ENCODE results near the gene SH2D4B. TPM values are rescaled to one million over a fixed set of nuclear protein-coding genes. Genes with fewer than 3 reads are reported as not detected.

Gene SH2D4B
- total RNA-seq, 1 experiment from 2014 or later = 0.07 TPM

DNA sequence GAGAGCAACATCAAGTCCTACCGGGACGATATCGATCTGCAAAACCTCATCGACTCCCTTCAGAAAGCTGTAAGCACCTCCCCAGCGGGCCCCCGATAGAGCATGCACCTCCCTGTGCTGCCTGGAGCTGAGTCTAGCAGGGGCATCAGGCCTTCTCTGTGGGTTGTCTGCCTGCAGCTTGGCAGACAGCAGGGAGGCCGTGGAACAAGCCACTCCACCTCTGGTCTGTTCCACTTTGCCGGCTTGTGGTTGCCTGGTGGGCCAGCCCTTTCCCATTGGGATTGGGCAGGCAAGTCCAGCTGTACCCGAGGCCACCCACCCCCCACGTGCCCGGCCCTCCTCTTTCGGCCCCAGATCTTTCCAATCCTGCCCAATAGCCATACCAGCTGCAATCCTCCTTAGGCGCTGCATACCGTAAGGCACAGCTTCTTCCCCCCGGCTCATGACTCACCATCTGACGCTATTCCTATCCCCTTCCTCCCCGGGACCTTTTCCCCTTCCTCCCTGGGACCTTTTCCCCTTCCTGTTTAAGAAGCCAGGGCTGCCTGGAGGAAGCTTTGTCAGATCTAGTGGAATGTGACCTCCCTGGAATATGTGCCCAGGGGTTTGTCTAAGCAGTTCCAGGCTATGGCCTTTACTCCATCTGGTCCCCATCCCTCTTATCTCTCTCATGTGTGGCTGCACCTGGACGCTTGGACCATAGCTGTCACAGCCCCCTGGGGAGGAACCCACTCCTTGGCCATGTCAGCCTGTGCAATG lies 28.1 kb upstream of the SH2D4B start:
- H3K9me2 ChIP-seq (replicated peaks; ENCODE audit: insufficient read depth, low read length) = no peaks in the 10 kb centered on the region
- H2AFZ ChIP-seq (ENCODE audit: low read length) = no peak overlapping the region
- no peaks in the 10 kb centered on the region for H3K36me3 ChIP-seq (ENCODE audit: insufficient read depth, low read length)
- H3K79me2 ChIP-seq (ENCODE audit: low read length) = no peaks in the 10 kb centered on the region
- H3K27ac ChIP-seq (ENCODE audit: low read length) = no peak overlapping the region
- no peak overlapping the region for H3K4me3 ChIP-seq (ENCODE audit: low read length)
- no peaks in the 10 kb centered on the region for H4K20me1 ChIP-seq (ENCODE audit: insufficient read depth, low read depth, low read length)
- DNase-seq = no peak
- no peaks in the 10 kb centered on the region for H3K9me3 ChIP-seq (ENCODE audit: low read length)
- H3K27me3 ChIP-seq (ENCODE audit: low read length) = no peaks in the 10 kb centered on the region
- H3K4me2 ChIP-seq (ENCODE audit: low read depth, low read length, poor library complexity, severe bottlenecking) = no peak overlapping the region
- H3K4me1 ChIP-seq (ENCODE audit: low read length) = no peaks in the 10 kb centered on the region
- no peak overlapping the region for H3K9ac ChIP-seq (ENCODE audit: low read length)

GRCh38 chr10:80512031-80512526 lies 25.6 kb upstream of the SH2D4B start:
- H3K4me2 ChIP-seq (ENCODE audit: low read depth, low read length, poor library complexity, severe bottlenecking) = no peak overlapping the region
- no peaks in the 10 kb centered on the region for H3K4me1 ChIP-seq (ENCODE audit: low read length)
- no peaks in the 10 kb centered on the region for H3K9me3 ChIP-seq (ENCODE audit: low read length)
- H3K9me2 ChIP-seq (replicated peaks; ENCODE audit: insufficient read depth, low read length) = no peaks in the 10 kb centered on the region
- no peak for DNase-seq
- no peak overlapping the region for H3K4me3 ChIP-seq (ENCODE audit: low read length)
- H3K79me2 ChIP-seq (ENCODE audit: low read length) = no peaks in the 10 kb centered on the region
- no peaks in the 10 kb centered on the region for H3K27me3 ChIP-seq (ENCODE audit: low read length)
- no peak overlapping the region for H3K27ac ChIP-seq (ENCODE audit: low read length)
- H3K9ac ChIP-seq (ENCODE audit: low read length) = no peak overlapping the region
- no peak overlapping the region for H2AFZ ChIP-seq (ENCODE audit: low read length)
- no peaks in the 10 kb centered on the region for H4K20me1 ChIP-seq (ENCODE audit: insufficient read depth, low read depth, low read length)
- no peaks in the 10 kb centered on the region for H3K36me3 ChIP-seq (ENCODE audit: insufficient read depth, low read length)

DNA sequence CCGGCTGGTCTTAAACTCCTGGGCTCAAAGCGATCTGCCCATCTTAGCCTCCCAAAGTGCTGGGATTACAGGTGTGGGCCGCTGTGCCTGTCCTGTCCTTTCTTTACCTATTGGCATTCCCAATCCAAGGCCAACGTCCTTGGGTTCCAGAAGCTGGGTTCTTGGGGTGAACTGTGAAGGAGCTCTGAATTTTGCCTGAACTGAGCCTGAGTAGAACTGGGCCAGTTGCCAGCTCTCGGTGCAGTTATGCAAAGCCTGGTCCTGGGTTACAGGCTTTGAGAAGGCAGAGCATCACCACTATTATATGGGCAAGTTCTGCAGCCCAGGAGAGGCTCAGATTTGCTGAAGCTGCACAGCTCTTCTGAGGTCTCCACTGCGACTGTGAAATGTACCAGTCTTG lies 24.6 kb upstream of the SH2D4B start:
- no peaks in the 10 kb centered on the region for H4K20me1 ChIP-seq (ENCODE audit: insufficient read depth, low read depth, low read length)
- H3K9me3 ChIP-seq (ENCODE audit: low read length) = no peaks in the 10 kb centered on the region
- no peak overlapping the region for H2AFZ ChIP-seq (ENCODE audit: low read length)
- H3K4me1 ChIP-seq (ENCODE audit: low read length) = no peaks in the 10 kb centered on the region
- no peaks in the 10 kb centered on the region for H3K27me3 ChIP-seq (ENCODE audit: low read length)
- no peaks in the 10 kb centered on the region for H3K79me2 ChIP-seq (ENCODE audit: low read length)
- no peaks in the 10 kb centered on the region for H3K9me2 ChIP-seq (replicated peaks; ENCODE audit: insufficient read depth, low read length)
- H3K9ac ChIP-seq (ENCODE audit: low read length) = no peak overlapping the region
- H3K36me3 ChIP-seq (ENCODE audit: insufficient read depth, low read length) = no peaks in the 10 kb centered on the region
- no peak for DNase-seq
- no peak overlapping the region for H3K4me3 ChIP-seq (ENCODE audit: low read length)
- no peak overlapping the region for H3K4me2 ChIP-seq (ENCODE audit: low read depth, low read length, poor library complexity, severe bottlenecking)
- H3K27ac ChIP-seq (ENCODE audit: low read length) = no peak overlapping the region

DNA sequence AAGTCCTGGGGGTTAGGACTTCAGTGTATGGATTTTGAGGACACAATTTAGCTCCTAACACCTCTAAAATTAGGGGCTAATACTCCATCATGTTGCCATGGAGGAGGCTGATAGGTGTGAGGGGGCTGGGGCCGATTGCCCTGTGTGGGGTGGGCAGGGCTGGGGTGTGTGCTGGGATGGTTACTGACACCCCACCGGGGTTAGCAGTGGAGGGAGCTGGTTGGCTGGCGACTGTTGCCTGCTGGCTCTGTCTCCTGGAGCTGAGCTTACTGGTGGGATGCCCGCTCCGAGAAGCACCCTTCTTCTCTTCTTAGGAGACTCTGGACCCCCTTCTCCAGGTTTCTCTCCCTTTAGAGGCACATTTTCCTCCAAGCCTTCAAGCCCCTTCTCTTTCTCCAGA lies 22.2 kb upstream of the SH2D4B start:
- DNase-seq = no peak
- no peak overlapping the region for H3K9ac ChIP-seq (ENCODE audit: low read length)
- H3K9me3 ChIP-seq (ENCODE audit: low read length) = no peaks in the 10 kb centered on the region
- H3K4me1 ChIP-seq (ENCODE audit: low read length) = no peaks in the 10 kb centered on the region
- no peak overlapping the region for H3K4me2 ChIP-seq (ENCODE audit: low read depth, low read length, poor library complexity, severe bottlenecking)
- no peak overlapping the region for H2AFZ ChIP-seq (ENCODE audit: low read length)
- H3K27me3 ChIP-seq (ENCODE audit: low read length) = no peaks in the 10 kb centered on the region
- no peak overlapping the region for H3K4me3 ChIP-seq (ENCODE audit: low read length)
- no peaks in the 10 kb centered on the region for H3K36me3 ChIP-seq (ENCODE audit: insufficient read depth, low read length)
- no peaks in the 10 kb centered on the region for H3K9me2 ChIP-seq (replicated peaks; ENCODE audit: insufficient read depth, low read length)
- H3K27ac ChIP-seq (ENCODE audit: low read length) = no peak overlapping the region
- H3K79me2 ChIP-seq (ENCODE audit: low read length) = no peaks in the 10 kb centered on the region
- H4K20me1 ChIP-seq (ENCODE audit: insufficient read depth, low read depth, low read length) = no peaks in the 10 kb centered on the region

DNA sequence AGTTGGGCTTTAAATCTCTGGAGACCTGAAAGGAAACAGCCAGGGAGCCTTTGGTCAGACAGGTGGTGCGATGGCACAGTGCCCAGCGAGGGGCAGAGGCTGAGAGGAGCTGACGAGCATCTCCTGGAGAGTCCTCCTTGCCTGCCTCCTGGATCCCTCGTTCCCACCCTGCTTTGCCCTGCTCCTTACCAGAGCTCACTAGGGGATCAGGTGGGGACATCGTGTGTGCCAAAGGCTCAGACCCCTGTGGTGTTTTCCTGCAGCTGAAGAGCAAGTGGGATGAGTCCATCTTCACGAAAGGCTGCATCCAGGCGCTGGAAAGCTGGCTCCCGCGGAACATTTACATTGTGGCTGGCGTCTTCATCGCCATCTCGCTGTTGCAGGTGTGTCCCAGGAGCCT lies 21.8 kb upstream of the SH2D4B start:
- H3K9me2 ChIP-seq (replicated peaks; ENCODE audit: insufficient read depth, low read length) = no peaks in the 10 kb centered on the region
- no peaks in the 10 kb centered on the region for H4K20me1 ChIP-seq (ENCODE audit: insufficient read depth, low read depth, low read length)
- no peaks in the 10 kb centered on the region for H3K27me3 ChIP-seq (ENCODE audit: low read length)
- no peak overlapping the region for H2AFZ ChIP-seq (ENCODE audit: low read length)
- no peaks in the 10 kb centered on the region for H3K79me2 ChIP-seq (ENCODE audit: low read length)
- no peak overlapping the region for H3K4me3 ChIP-seq (ENCODE audit: low read length)
- no peak overlapping the region for H3K9ac ChIP-seq (ENCODE audit: low read length)
- no peaks in the 10 kb centered on the region for H3K4me1 ChIP-seq (ENCODE audit: low read length)
- no peak overlapping the region for H3K27ac ChIP-seq (ENCODE audit: low read length)
- DNase-seq = no peak
- H3K4me2 ChIP-seq (ENCODE audit: low read depth, low read length, poor library complexity, severe bottlenecking) = no peak overlapping the region
- H3K9me3 ChIP-seq (ENCODE audit: low read length) = no peaks in the 10 kb centered on the region
- H3K36me3 ChIP-seq (ENCODE audit: insufficient read depth, low read length) = no peaks in the 10 kb centered on the region

GRCh38 chr10:80516506-80517075 lies 21.1 kb upstream of the SH2D4B start:
- H3K9me3 ChIP-seq (ENCODE audit: low read length) = no peaks in the 10 kb centered on the region
- H3K4me3 ChIP-seq (ENCODE audit: low read length) = no peak overlapping the region
- H3K27ac ChIP-seq (ENCODE audit: low read length) = no peak overlapping the region
- no peak overlapping the region for H3K4me2 ChIP-seq (ENCODE audit: low read depth, low read length, poor library complexity, severe bottlenecking)
- H3K9ac ChIP-seq (ENCODE audit: low read length) = no peak overlapping the region
- H3K79me2 ChIP-seq (ENCODE audit: low read length) = no peaks in the 10 kb centered on the region
- H3K36me3 ChIP-seq (ENCODE audit: insufficient read depth, low read length) = no peaks in the 10 kb centered on the region
- no peak overlapping the region for H2AFZ ChIP-seq (ENCODE audit: low read length)
- no peaks in the 10 kb centered on the region for H4K20me1 ChIP-seq (ENCODE audit: insufficient read depth, low read depth, low read length)
- no peak for DNase-seq
- H3K9me2 ChIP-seq (replicated peaks; ENCODE audit: insufficient read depth, low read length) = no peaks in the 10 kb centered on the region
- no peaks in the 10 kb centered on the region for H3K4me1 ChIP-seq (ENCODE audit: low read length)
- H3K27me3 ChIP-seq (ENCODE audit: low read length) = no peaks in the 10 kb centered on the region

- H3K4me3 ChIP-seq (ENCODE audit: low read length) = no peak overlapping the region
- no peak overlapping the region for H3K4me2 ChIP-seq (ENCODE audit: low read depth, low read length, poor library complexity, severe bottlenecking)
- H3K27ac ChIP-seq (ENCODE audit: low read length) = no peak overlapping the region
- no peak overlapping the region for H2AFZ ChIP-seq (ENCODE audit: low read length)
- H3K9me2 ChIP-seq (replicated peaks; ENCODE audit: insufficient read depth, low read length) = no peaks in the 10 kb centered on the region
- no peaks in the 10 kb centered on the region for H3K9me3 ChIP-seq (ENCODE audit: low read length)
- H4K20me1 ChIP-seq (ENCODE audit: insufficient read depth, low read depth, low read length) = no peaks in the 10 kb centered on the region
- no peaks in the 10 kb centered on the region for H3K79me2 ChIP-seq (ENCODE audit: low read length)
- H3K9ac ChIP-seq (ENCODE audit: low read length) = no peak overlapping the region
- DNase-seq = no peak
- no peaks in the 10 kb centered on the region for H3K4me1 ChIP-seq (ENCODE audit: low read length)
- H3K27me3 ChIP-seq (ENCODE audit: low read length) = no peaks in the 10 kb centered on the region
- H3K36me3 ChIP-seq (ENCODE audit: insufficient read depth, low read length) = no peaks in the 10 kb centered on the region
These were observed 20.1 kb upstream of the SH2D4B start for GRCh38 chr10:80517416-80518142.

DNA sequence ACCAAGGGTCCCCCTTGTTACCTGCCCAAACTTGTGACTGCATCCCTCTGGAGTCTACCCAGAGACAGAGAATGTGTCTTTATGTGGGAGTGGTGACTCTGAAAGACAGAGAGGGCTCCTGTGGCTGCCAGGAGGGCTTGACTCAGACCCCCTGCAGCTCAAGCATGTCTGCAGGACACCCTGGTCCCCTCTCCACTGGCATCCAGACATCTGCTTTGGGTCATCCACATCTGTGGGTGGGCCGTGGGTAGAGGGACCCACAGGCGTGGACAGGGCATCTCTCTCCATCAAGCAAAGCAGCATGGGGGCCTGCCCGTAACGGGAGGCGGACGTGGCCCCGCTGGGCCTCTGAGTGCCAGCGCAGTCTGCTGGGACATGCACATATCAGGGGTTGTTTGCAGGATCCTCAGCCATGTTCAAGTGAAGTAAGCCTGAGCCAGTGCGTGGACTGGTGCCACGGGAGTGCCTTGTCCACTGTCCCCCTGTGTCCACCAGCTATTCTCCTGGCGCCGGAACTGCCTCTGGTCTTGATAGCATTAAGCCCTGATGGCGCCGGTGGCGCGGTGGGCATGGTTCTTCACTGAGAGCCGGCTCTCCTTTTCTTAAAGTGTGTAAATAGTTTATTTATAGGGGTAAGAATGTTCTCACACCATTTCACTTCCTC lies 19.4 kb upstream of the SH2D4B start:
- no peak overlapping the region for H3K4me3 ChIP-seq (ENCODE audit: low read length)
- H3K27me3 ChIP-seq (ENCODE audit: low read length) = no peaks in the 10 kb centered on the region
- no peaks in the 10 kb centered on the region for H4K20me1 ChIP-seq (ENCODE audit: insufficient read depth, low read depth, low read length)
- H3K9ac ChIP-seq (ENCODE audit: low read length) = no peak overlapping the region
- no peak overlapping the region for H3K27ac ChIP-seq (ENCODE audit: low read length)
- no peaks in the 10 kb centered on the region for H3K4me1 ChIP-seq (ENCODE audit: low read length)
- DNase-seq = no peak
- no peaks in the 10 kb centered on the region for H3K79me2 ChIP-seq (ENCODE audit: low read length)
- no peaks in the 10 kb centered on the region for H3K36me3 ChIP-seq (ENCODE audit: insufficient read depth, low read length)
- H3K4me2 ChIP-seq (ENCODE audit: low read depth, low read length, poor library complexity, severe bottlenecking) = no peak overlapping the region
- H2AFZ ChIP-seq (ENCODE audit: low read length) = no peak overlapping the region
- no peaks in the 10 kb centered on the region for H3K9me2 ChIP-seq (replicated peaks; ENCODE audit: insufficient read depth, low read length)
- H3K9me3 ChIP-seq (ENCODE audit: low read length) = no peaks in the 10 kb centered on the region
